HepG2 (cell line): ENCODE data around the gene MBLAC1. TPM values are rescaled to one million over a fixed set of nuclear protein-coding genes. Genes with fewer than 3 reads are reported as not detected.
A peak's percentile ranks its signal among the peaks of the same experiment; 100 is the strongest.

ENCODE experiments used
- AHR ChIP-seq: IDR thresholded peaks from 2 replicates; pipeline ENCODE4 v1.6.1; 2018; ENCODE audit warnings: missing genetic modification reagents, missing compliant biosample characterization
- ARID2 ChIP-seq: sonication (generic); formaldehyde crosslinking; IDR thresholded peaks from 2 replicates; pipeline ENCODE4 v1.8.1; 2022; ENCODE audit warnings: mild to moderate bottlenecking, missing genetic modification reagents, borderline replicate concordance
- ATF7-NPFF ChIP-seq: sonication (generic); formaldehyde crosslinking; IDR thresholded peaks from 2 replicates; pipeline ENCODE4 v1.8.1; 2023; ENCODE audit warnings: mild to moderate bottlenecking, low read depth, missing genetic modification reagents, moderate library complexity
- CEBPB ChIP-seq: IDR thresholded peaks from 2 replicates; pipeline ENCODE4 v1.6.1; 2011; ENCODE audit warnings: low read depth, low read length, improper control_type of control experiment, borderline replicate concordance
- ETV5 ChIP-seq: IDR thresholded peaks from 2 replicates; pipeline ENCODE4 v1.6.1; 2018; ENCODE audit warnings: missing biosample characterization, missing genetic modification reagents, inconsistent platforms, borderline replicate concordance
- GABPB1 ChIP-seq: IDR thresholded peaks from 2 replicates; pipeline ENCODE4 v1.6.1; 2016; ENCODE audit warnings: mild to moderate bottlenecking, missing genetic modification reagents, moderate library complexity, missing compliant biosample characterization
- GMEB1 ChIP-seq: sonication (generic); formaldehyde crosslinking; IDR thresholded peaks from 2 replicates; pipeline ENCODE4 v1.5.1; 2020; ENCODE audit warnings: missing genetic modification reagents, mild to moderate bottlenecking, borderline replicate concordance
- HES4 ChIP-seq: sonication (generic); formaldehyde crosslinking; IDR thresholded peaks from 2 replicates; pipeline ENCODE4 v1.9.0; 2021; ENCODE audit warnings: mild to moderate bottlenecking, missing genetic modification reagents, borderline replicate concordance
- ISL2 ChIP-seq: sonication (generic); formaldehyde crosslinking; IDR thresholded peaks from 2 replicates; pipeline ENCODE4 v1.5.0; 2020; ENCODE audit warnings: missing genetic modification reagents
- KLF16 ChIP-seq, 2 experiments: sonication (generic) in 1 of 2; formaldehyde crosslinking in 1 of 2; IDR thresholded peaks; 2 replicates each; pipeline versions ENCODE4 v1.6.1 to v1.8.0; 2016 to 2023; ENCODE audit warnings: missing genetic modification reagents in 2 of 2, missing compliant biosample characterization in 1 of 2
- KMT2A ChIP-seq: sonication (generic); formaldehyde crosslinking; IDR thresholded peaks from 2 replicates; pipeline ENCODE4 v1.4.0; 2020; ENCODE audit warnings: missing genetic modification reagents
- NFIB ChIP-seq: sonication (generic); formaldehyde crosslinking; IDR thresholded peaks from 2 replicates; pipeline ENCODE4 v1.9.0; 2021; ENCODE audit warnings: missing genetic modification reagents, mild to moderate bottlenecking, borderline replicate concordance
- REST ChIP-seq, 2 experiments: IDR thresholded peaks; 2 replicates each; pipeline ENCODE4 v1.6.1; 2011 to 2012; ENCODE audit warnings: low read length in 2 of 2, borderline replicate concordance in 1 of 2, low read depth in 1 of 2, mild to moderate bottlenecking in 1 of 2, moderate library complexity in 1 of 2
- SAFB2 ChIP-seq: sonication (generic); formaldehyde crosslinking; IDR thresholded peaks from 2 replicates; pipeline ENCODE4 v1.5.1; 2020; ENCODE audit warnings: missing genetic modification reagents, low read depth, mild to moderate bottlenecking, borderline replicate concordance
- SATB2 ChIP-seq: sonication (generic); formaldehyde crosslinking; IDR thresholded peaks from 2 replicates; pipeline ENCODE4 v1.5.0; 2020; ENCODE audit warnings: missing genetic modification reagents
- SOX6 ChIP-seq, 2 experiments: fragments of 450-650 bp in 1 of 2; sonication (generic) in 1 of 2; formaldehyde crosslinking in 1 of 2; IDR thresholded peaks; 2 replicates each; pipeline versions ENCODE4 v1.4.0 to v1.6.1; 2017 to 2020; ENCODE audit warnings: antibody characterized with exemption in 1 of 2, mild to moderate bottlenecking in 1 of 2, missing genetic modification reagents in 1 of 2
- ZNF10 ChIP-seq: sonication (generic); formaldehyde crosslinking; IDR thresholded peaks from 2 replicates; pipeline ENCODE4 v1.4.0; 2020; ENCODE audit warnings: mild to moderate bottlenecking, low read depth, missing genetic modification reagents, borderline replicate concordance
- ZNF143 ChIP-seq: sonication (generic); formaldehyde crosslinking; IDR thresholded peaks from 2 replicates; pipeline ENCODE4 v1.4.0; 2020; ENCODE audit warnings: missing genetic modification reagents
- ZNF569 ChIP-seq: sonication (generic); formaldehyde crosslinking; IDR thresholded peaks from 2 replicates; pipeline ENCODE4 v1.5.0; 2020; ENCODE audit warnings: mild to moderate bottlenecking, missing genetic modification reagents, moderate library complexity, borderline replicate concordance
- ZNF619 ChIP-seq: sonication (generic); formaldehyde crosslinking; IDR thresholded peaks from 2 replicates; pipeline ENCODE4 v1.4.0; 2020; ENCODE audit warnings: mild to moderate bottlenecking, missing genetic modification reagents
- ZNF773 ChIP-seq: sonication (generic); formaldehyde crosslinking; IDR thresholded peaks from 2 replicates; pipeline ENCODE4 v1.4.0; 2020; ENCODE audit warnings: missing genetic modification reagents, borderline replicate concordance
- polyA plus RNA-seq, 8 experiments: library from polyadenylated mRNA; depleted of rRNA in 3 of 8; stranded (reverse) in 7 of 8; unstranded in 1 of 8; fragments of >200 nt; fragmentation: Illumina TruSeq in 4 of 8; extraction: Trizol in 4 of 8; gene quantifications; 2 replicates each; pipeline versions ENCODE4 v1.2.1 to v1.2.3, GENCODE V29; 2011 to 2016; ENCODE audit warnings: low read depth in 4 of 8, missing spikeins in 1 of 8, mixed read lengths in 1 of 8; ENCODE audit not compliant: insufficient read depth in 1 of 8
- total RNA-seq, 5 experiments: library from RNA; depleted of rRNA; stranded (reverse); fragments of >200 nt; fragmentation: Illumina TruSeq; extraction: Trizol; gene quantifications; 2 replicates each; pipeline ENCODE4 v1.2.3, GENCODE V29; 2016; ENCODE audit warnings: low read depth in 1 of 5

The MBLAC1 gene
- total and polyA plus RNA-seq, 2 of the 13 experiments (the other 11 are each of a cell fraction or from before 2014, with no cell fraction given) = 0.79 to 2.1 TPM

DNA sequence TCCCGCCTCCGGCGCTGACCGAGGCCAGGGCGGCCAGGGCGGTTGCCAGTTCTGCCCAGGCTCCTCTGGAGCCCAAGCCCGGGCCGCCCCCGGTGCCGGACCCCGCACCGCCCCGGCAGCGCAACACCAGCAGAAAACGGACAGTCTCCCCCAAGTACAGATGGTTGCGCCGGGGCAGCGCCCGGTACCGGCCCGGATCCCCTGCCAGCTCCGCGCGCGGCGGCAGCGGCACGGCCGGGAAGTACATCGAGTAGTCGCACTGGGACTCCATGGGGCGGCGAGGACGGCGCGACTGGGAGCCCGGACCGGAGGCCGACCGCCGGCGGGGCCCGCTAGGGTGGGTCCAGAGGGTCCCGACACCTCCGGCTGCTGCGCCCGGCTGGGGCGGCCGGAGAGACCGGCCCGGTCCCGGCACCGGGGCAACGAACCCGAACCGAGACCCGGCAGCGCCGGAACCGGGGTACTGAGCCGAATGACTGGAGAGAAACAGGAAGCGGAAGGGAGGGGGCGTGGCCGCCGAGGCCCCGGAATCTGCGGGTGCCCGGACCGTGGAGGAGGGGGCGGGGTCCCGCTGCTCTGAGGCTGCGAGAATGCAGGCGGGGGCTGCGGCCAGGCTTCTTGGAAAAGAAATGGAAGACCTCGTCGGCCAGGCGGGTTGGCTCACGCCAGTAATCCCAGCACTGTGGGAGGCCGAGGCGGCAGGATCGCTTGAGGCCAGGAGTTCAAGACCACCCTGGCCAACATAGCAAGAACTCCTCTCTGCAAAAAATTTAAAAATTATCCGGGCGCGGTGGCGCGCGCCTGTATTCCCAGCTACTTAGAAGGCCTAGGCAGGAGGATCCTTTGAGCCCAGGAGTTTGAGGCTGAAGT lies 31.7 kb downstream of the MBLAC1 start, which contains the start of gene TRAPPC14 (continued):
- TF ChIP-seq REST (IDR thresholded peaks at IDR 0.05; ENCODE audit: borderline replicate concordance in 1 of 2, low read depth in 1 of 2, low read length in 2 of 2) = peak in 1 of 2 experiments; percentile 22; a peak in 1 of 4 replicates
- peak; percentile 36; the same call in 1 of the 2 replicates for TF ChIP-seq ATF7-NPFF (CRISPR knock-in tag)
- TF ChIP-seq SATB2 = no peak
- peak in 1 of 2 experiments; percentile 81; a peak in 2 of 4 replicates for TF ChIP-seq KLF16 (CRISPR knock-in tag; IDR thresholded peaks at IDR 0.05)
- peak; percentile 50; the same call in 1 of the 2 replicates for TF ChIP-seq ARID2 (CRISPR knock-in tag)
- peak; percentile 95 for TF ChIP-seq GABPB1 (CRISPR knock-in tag)
- TF ChIP-seq GMEB1 (CRISPR knock-in tag) = peak; percentile 49; the same call in 1 of the 2 replicates
- TF ChIP-seq ZNF143 = no peak
- no peak for TF ChIP-seq ZNF569
- peak; percentile 69; the same call in 1 of the 2 replicates for TF ChIP-seq ETV5 (CRISPR knock-in tag)
- TF ChIP-seq ZNF619 (CRISPR knock-in tag) = peak; percentile 38; the same call in 1 of the 2 replicates
- no peak for TF ChIP-seq ZNF773 (CRISPR knock-in tag)
- peak; percentile 66; the same call in 1 of the 2 replicates for TF ChIP-seq HES4 (CRISPR knock-in tag)
- no peak for TF ChIP-seq SOX6 (IDR thresholded peaks at IDR 0.05)
- TF ChIP-seq SOX6 (CRISPR knock-in tag; IDR thresholded peaks at IDR 0.05) = peak; percentile 40
- 0 out of 2 replicates have a peak, but pooled peaks have one; percentile 42 for TF ChIP-seq AHR (CRISPR knock-in tag)
- TF ChIP-seq KMT2A (CRISPR knock-in tag) = no peak
- TF ChIP-seq ISL2 (CRISPR knock-in tag) = no peak
- no peak for TF ChIP-seq NFIB (CRISPR knock-in tag)
- TF ChIP-seq ZNF10 (CRISPR knock-in tag) = no peak
- TF ChIP-seq CEBPB = no peak
- TF ChIP-seq SAFB2 (CRISPR knock-in tag) = peak; percentile 67; the same call in 1 of the 2 replicates
